Astrocyte of the spinal cord (primary cell): ENCODE data around the gene CCDC40.

Experiments
- DNase-seq: peaks from one replicate; pipeline ENCODE4 v3.0.0; 2011; ENCODE audit warnings: low read depth, low spot score
- H3K4me3 ChIP-seq: 2 replicates; pipeline ENCODE4 v1.5.1; 2011; ENCODE audit warnings: low read depth, mild to moderate bottlenecking, low read length, moderate library complexity
- in situ Hi-C: cut with HindIII; loops from 2 replicates; pipeline ENCODE4 v1.10.0; 2017; ENCODE audit warnings: low sequenced_read_pairs
- TF ChIP-seq, protein P1 (sequence below): IDR thresholded peaks from 2 replicates; pipeline ENCODE4 v1.5.1; 2012; ENCODE audit warnings: low read depth, mild to moderate bottlenecking, low read length, inconsistent platforms

CCDC40 gene

DNA sequence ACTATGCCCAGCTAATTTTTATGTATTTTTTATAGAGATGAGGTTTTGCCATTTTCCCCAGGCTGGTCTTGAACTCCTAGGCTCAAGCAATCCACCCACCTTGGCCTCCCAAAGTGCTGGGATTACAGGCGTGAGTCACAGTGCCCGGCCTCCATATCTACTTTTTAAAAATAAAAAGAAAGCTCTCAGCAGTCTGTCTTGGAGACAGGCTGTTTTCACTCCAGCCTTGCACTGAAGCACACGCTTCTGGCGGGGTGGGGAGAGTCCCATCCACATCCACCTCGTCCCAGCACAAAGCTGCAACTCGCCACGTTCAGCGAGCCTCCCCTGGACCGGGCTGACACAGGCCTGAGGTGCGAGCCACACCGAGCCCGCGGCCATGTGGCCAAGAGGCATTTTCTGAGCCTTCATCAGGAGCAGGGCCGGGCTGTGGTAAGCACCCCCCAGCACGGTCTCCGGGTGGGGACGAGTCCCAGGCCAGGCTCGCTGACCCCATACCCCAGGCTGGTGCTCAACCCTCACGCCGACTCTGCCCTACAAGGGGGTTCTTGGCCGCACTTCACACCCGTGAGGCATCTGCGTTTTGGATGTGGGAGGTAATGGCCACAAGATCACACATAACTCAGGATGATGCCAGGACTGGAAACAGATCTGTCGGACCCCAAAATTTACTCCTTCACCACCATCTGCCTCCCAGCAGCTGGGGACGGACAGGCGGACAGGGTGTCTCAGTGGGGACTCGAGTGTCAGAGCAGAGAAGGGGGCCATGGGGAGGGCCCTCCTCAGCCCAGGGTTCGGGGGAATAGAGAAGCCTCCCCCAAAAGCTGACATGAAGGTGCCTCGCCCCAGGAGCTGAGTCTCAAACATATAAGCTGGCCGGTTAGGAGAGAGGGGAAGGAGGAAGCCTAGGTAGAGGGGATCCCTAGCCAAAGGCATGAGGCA lies 29.4 kb upstream of the CCDC40 start:
- in situ Hi-C loops = no loop called here
- no peak overlapping the region for H3K4me3 ChIP-seq
- no peak for DNase-seq
- TF ChIP-seq, protein P1, sequence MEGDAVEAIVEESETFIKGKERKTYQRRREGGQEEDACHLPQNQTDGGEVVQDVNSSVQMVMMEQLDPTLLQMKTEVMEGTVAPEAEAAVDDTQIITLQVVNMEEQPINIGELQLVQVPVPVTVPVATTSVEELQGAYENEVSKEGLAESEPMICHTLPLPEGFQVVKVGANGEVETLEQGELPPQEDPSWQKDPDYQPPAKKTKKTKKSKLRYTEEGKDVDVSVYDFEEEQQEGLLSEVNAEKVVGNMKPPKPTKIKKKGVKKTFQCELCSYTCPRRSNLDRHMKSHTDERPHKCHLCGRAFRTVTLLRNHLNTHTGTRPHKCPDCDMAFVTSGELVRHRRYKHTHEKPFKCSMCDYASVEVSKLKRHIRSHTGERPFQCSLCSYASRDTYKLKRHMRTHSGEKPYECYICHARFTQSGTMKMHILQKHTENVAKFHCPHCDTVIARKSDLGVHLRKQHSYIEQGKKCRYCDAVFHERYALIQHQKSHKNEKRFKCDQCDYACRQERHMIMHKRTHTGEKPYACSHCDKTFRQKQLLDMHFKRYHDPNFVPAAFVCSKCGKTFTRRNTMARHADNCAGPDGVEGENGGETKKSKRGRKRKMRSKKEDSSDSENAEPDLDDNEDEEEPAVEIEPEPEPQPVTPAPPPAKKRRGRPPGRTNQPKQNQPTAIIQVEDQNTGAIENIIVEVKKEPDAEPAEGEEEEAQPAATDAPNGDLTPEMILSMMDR = no peak

DNA sequence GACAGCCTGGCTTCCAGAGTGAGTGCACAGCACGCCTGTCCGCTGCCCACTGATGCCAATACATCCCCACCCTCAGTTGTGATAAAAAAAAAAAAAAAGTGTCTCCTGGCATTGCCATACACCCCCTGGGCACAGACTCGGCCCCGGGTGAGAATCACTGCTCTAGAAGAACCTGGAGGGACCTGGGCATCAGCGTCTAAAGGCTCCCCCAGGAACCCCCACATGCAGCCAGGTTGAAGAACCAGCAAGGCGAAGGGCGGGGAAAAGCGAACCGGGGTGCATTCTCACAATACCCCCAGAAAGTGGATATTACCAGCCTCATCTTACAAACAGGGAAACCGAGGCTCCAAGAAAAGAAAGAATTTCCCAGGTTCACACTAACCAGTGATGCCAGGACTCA lies 28.5 kb upstream of the CCDC40 start:
- H3K4me3 ChIP-seq = no peak overlapping the region
- DNase-seq = no peak
- in situ Hi-C loops = no loop called here
- TF ChIP-seq, protein P1 = no peak

DNA sequence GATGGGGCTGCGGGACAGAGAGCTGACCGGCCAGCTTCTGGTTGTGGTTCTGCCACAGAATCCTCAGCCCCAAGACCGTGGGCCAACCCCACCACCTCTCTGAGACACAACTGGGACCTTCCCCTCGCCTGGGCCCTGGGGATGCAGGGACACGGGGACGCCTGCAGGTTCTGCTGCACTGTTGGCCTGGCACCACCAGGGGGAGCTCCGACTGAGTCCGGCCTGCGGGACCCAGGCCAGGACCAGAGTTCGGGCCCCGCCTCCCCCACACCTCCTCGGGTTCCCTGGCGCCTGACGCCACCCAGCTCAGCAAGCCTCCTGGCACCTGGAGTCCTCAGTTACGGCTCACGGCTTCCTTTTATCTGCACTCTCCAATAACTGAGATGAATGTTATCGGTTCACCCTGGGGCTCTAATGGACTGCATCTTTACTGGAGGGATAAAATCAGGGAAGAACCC lies 28.0 kb upstream of the CCDC40 start:
- in situ Hi-C loops = no loop called here
- DNase-seq = peak; percentile 48
- H3K4me3 ChIP-seq = no peak overlapping the region
- TF ChIP-seq, protein P1 = peak; percentile 97

DNA sequence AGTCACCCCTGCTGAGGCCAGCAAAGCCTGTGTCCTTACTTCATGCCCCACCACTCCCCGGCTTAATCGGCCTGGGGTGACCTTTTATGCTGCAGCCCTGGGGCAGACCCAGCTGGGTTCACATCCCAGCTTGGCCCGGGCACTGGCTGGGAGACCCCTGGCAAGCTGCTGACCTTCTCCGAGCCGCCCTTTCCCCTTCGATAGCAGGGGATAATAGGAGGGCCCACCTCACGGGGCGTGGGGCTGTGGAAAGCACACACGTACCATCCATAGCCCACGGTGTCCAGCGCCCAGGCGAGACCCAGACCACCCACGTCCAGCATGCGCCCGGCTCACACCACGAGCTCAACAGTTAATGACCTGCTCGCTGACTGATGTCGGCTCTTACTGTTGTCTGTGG lies 27.6 kb upstream of the CCDC40 start:
- no peak overlapping the region for H3K4me3 ChIP-seq
- DNase-seq = no peak
- TF ChIP-seq, protein P1 = no peak
- in situ Hi-C loops = no loop called here

DNA sequence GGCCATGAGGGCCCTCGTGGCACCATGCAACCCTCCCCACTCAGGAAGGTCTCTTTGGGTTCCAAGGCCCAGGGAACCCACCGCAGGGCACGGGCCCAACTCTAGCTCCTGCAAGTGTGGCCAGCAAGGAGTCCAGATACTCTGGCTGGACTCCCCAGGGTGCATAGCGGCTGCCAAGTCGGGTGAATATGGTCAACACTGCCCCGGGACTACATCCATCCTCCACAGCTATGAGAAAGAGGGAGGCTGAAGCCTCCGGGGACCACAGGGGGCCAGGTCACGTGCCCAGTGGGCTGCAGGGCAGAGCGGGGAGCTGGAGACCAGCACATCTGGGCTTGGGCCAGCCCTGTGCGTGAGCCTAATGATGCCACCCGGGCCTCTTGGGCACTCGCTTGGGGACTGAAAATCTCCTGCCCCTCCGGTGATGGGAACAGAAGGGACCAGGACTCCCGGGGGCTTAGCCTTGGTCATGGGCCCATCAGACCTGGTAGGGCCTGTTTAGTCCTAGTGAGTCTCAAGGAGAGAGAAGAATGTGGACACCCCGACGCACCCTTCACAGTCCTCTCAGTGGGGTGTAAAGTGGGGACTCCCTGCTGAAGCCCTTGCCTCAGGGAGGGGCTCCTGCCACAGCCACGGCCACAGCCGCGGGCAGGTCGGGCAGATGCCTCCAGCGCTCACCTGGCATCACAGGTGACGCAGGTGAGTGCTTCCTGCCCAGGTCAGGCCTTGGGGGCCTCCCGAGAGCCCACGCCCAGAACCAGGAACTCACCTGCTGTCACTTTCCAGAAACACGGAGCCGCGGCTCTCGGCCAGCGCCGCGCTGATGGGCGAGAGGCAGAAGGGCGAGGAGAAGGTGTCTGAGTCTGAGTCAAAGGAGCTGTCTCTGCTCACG lies 26.8 kb upstream of the CCDC40 start:
- no peak overlapping the region for H3K4me3 ChIP-seq
- no peak for DNase-seq
- in situ Hi-C loops = no loop called here
- TF ChIP-seq, protein P1 = no peak

DNA sequence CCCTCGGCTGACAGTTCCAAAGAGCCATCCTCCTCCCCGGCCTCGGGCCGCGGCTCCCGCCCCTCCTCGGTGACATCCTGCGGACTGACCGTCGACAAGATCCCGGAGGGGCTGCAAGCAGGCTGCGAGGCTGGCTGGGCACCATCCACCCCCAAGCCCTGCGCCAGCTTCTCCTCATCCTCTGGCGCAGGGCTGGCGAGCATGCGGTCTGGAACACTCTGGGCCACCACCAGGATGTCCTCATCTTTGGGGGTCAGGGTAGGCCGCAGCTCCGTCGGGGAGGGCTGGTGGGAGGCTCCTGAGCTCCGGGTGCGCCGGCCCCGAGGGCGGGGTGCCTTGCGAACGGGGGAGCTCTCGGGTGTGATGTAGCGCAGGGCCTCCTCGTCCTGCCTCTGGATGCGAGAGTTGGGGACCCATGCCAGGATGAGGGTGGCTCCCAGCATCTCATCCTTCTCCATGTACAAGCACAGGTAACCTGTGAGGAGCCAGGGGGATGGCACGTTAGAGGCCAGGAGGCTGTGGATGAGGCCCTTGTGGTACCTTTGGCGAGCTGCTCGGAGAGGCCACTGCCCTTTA lies 26.1 kb upstream of the CCDC40 start:
- TF ChIP-seq, protein P1 = no peak
- H3K4me3 ChIP-seq = no peak overlapping the region
- in situ Hi-C loops = no loop called here
- no peak for DNase-seq
